Fibroblast of lung (primary cell): ENCODE measurements around the gene RAC3.

Source experiments
- EZH2 ChIP-seq: IDR thresholded peaks from 2 replicates; pipeline ENCODE4 v1.5.1; 2012; ENCODE audit warnings: low read length, control low read depth, mild to moderate bottlenecking; ENCODE audit errors: missing control alignments
- TF ChIP-seq, protein P1 (sequence below), 2 donors: IDR thresholded peaks in 1 of 2; conservative IDR thresholded peaks in 1 of 2; 1 replicate in 1 of 2; 2 replicates in 1 of 2; pipeline ENCODE4 v1.5.1; 2011 to 2012; ENCODE audit warnings: low read length in 2 of 2, control low read depth in 1 of 2, inconsistent platforms in 1 of 2, low read depth in 1 of 2, mild to moderate bottlenecking in 1 of 2

GRCh38 chr17:82035488-82035887 is 4.0 kb downstream of the RAC3 start:
- TF ChIP-seq, protein P1, sequence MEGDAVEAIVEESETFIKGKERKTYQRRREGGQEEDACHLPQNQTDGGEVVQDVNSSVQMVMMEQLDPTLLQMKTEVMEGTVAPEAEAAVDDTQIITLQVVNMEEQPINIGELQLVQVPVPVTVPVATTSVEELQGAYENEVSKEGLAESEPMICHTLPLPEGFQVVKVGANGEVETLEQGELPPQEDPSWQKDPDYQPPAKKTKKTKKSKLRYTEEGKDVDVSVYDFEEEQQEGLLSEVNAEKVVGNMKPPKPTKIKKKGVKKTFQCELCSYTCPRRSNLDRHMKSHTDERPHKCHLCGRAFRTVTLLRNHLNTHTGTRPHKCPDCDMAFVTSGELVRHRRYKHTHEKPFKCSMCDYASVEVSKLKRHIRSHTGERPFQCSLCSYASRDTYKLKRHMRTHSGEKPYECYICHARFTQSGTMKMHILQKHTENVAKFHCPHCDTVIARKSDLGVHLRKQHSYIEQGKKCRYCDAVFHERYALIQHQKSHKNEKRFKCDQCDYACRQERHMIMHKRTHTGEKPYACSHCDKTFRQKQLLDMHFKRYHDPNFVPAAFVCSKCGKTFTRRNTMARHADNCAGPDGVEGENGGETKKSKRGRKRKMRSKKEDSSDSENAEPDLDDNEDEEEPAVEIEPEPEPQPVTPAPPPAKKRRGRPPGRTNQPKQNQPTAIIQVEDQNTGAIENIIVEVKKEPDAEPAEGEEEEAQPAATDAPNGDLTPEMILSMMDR (conservative IDR thresholded peaks at IDR 0.05 in 1 of 2, IDR thresholded peaks at IDR 0.05 in 1 of 2; ENCODE audit: low read depth in 1 of 2, low read length in 2 of 2), result no peak
- no peak for TF ChIP-seq EZH2
